Measurements from ENCODE around the gene ATG5.

ATG5 gene

DNA sequence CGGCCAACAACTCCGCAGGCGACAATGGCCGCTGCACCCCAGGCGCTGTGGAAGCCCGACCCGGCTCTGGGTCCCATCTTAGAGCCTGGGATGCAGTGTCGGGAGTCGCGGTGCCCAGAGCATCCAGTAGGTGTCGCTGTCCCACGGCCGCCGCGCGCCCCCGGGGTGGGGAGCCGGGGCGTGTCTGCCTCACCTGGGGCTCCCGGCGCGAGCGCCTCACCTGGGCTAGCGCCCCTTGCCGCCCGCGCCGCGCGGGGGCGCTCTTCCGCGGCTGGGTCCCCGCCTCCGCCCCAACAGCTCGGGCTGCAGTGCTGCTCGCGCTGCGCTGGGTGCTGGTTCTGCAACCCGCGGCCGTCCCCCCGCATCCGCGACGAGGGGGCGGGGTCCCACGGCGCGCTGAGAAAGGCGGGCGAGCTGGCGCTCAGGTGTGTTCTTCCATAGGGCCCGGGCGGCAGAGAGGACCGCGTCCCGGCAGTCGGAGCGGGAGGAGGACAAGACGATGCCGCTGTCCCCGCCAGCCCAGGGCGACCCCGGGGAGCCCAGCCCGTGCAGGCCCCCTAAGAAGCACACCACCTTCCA is 34.9 kb upstream of the ATG5 start, which contains the start of gene CRYBG1 (continued):
- TF ChIP-seq, protein P1, sequence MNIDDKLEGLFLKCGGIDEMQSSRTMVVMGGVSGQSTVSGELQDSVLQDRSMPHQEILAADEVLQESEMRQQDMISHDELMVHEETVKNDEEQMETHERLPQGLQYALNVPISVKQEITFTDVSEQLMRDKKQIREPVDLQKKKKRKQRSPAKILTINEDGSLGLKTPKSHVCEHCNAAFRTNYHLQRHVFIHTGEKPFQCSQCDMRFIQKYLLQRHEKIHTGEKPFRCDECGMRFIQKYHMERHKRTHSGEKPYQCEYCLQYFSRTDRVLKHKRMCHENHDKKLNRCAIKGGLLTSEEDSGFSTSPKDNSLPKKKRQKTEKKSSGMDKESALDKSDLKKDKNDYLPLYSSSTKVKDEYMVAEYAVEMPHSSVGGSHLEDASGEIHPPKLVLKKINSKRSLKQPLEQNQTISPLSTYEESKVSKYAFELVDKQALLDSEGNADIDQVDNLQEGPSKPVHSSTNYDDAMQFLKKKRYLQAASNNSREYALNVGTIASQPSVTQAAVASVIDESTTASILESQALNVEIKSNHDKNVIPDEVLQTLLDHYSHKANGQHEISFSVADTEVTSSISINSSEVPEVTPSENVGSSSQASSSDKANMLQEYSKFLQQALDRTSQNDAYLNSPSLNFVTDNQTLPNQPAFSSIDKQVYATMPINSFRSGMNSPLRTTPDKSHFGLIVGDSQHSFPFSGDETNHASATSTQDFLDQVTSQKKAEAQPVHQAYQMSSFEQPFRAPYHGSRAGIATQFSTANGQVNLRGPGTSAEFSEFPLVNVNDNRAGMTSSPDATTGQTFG (tag by site-specific recombination; IDR thresholded peaks at IDR 0.05; ENCODE audit: borderline replicate concordance): no peak
- no peak for TF ChIP-seq ZNF112 (tag by site-specific recombination; IDR thresholded peaks at IDR 0.05)
- TF ChIP-seq ZNF10 (tag by site-specific recombination; IDR thresholded peaks at IDR 0.05): no peak
- no peak for TF ChIP-seq ZNF785 (tag by site-specific recombination; IDR thresholded peaks at IDR 0.05)
- TF ChIP-seq, protein P2, sequence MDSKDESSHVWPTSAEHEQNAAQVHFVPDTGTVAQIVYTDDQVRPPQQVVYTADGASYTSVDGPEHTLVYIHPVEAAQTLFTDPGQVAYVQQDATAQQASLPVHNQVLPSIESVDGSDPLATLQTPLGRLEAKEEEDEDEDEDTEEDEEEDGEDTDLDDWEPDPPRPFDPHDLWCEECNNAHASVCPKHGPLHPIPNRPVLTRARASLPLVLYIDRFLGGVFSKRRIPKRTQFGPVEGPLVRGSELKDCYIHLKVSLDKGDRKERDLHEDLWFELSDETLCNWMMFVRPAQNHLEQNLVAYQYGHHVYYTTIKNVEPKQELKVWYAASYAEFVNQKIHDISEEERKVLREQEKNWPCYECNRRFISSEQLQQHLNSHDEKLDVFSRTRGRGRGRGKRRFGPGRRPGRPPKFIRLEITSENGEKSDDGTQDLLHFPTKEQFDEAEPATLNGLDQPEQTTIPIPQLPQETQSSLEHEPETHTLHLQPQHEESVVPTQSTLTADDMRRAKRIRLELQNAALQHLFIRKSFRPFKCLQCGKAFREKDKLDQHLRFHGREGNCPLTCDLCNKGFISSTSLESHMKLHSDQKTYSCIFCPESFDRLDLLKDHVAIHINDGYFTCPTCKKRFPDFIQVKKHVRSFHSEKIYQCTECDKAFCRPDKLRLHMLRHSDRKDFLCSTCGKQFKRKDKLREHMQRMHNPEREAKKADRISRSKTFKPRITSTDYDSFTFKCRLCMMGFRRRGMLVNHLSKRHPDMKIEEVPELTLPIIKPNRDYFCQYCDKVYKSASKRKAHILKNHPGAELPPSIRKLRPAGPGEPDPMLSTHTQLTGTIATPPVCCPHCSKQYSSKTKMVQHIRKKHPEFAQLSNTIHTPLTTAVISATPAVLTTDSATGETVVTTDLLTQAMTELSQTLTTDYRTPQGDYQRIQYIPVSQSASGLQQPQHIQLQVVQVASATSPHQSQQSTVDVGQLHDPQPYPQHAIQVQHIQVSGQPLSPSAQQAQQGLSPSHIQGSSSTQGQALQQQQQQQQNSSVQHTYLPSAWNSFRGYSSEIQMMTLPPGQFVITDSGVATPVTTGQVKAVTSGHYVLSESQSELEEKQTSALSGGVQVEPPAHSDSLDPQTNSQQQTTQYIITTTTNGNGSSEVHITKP (tag by site-specific recombination; IDR thresholded peaks at IDR 0.05): no peak
- TF ChIP-seq ZNF354C (tag by site-specific recombination; IDR thresholded peaks at IDR 0.05; ENCODE audit: borderline replicate concordance, low read depth): no peak
- TF ChIP-seq ZNF548 (tag by site-specific recombination; IDR thresholded peaks at IDR 0.05): no peak
- TF ChIP-seq ZNF555 (tag by site-specific recombination; conservative IDR thresholded peaks at IDR 0.05): no peak
- no peak for TF ChIP-seq ZNF585B (tag by site-specific recombination; IDR thresholded peaks at IDR 0.05)
- TF ChIP-seq ZNF433 (tag by site-specific recombination; IDR thresholded peaks at IDR 0.05; ENCODE audit: low read depth): no peak
- TF ChIP-seq, protein P3, sequence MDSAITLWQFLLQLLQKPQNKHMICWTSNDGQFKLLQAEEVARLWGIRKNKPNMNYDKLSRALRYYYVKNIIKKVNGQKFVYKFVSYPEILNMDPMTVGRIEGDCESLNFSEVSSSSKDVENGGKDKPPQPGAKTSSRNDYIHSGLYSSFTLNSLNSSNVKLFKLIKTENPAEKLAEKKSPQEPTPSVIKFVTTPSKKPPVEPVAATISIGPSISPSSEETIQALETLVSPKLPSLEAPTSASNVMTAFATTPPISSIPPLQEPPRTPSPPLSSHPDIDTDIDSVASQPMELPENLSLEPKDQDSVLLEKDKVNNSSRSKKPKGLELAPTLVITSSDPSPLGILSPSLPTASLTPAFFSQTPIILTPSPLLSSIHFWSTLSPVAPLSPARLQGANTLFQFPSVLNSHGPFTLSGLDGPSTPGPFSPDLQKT (IDR thresholded peaks at IDR 0.05; ENCODE audit: borderline replicate concordance, low read depth, low read length): no peak
- peak; percentile 36; the same call in 1 of the 2 replicates for TF ChIP-seq TRIM28 (IDR thresholded peaks at IDR 0.05; ENCODE audit: borderline replicate concordance, low read length)
- 0 out of 2 replicates have a peak, but pooled peaks have one; percentile 15 for TF ChIP-seq ZNF76 (tag by site-specific recombination; IDR thresholded peaks at IDR 0.05; ENCODE audit: borderline replicate concordance, low read depth)
- no peak for TF ChIP-seq EGR2 (tag by site-specific recombination; IDR thresholded peaks at IDR 0.05; ENCODE audit: low read depth)
- TF ChIP-seq, protein P4, sequence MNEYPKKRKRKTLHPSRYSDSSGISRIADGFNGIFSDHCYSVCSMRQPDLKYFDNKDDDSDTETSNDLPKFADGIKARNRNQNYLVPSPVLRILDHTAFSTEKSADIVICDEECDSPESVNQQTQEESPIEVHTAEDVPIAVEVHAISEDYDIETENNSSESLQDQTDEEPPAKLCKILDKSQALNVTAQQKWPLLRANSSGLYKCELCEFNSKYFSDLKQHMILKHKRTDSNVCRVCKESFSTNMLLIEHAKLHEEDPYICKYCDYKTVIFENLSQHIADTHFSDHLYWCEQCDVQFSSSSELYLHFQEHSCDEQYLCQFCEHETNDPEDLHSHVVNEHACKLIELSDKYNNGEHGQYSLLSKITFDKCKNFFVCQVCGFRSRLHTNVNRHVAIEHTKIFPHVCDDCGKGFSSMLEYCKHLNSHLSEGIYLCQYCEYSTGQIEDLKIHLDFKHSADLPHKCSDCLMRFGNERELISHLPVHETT (tag by site-specific recombination; IDR thresholded peaks at IDR 0.05): no peak
- 0 out of 2 replicates have a peak, but pooled peaks have one; percentile 19 for TF ChIP-seq ZNF2 (tag by site-specific recombination; IDR thresholded peaks at IDR 0.05)
- TF ChIP-seq, protein P5, sequence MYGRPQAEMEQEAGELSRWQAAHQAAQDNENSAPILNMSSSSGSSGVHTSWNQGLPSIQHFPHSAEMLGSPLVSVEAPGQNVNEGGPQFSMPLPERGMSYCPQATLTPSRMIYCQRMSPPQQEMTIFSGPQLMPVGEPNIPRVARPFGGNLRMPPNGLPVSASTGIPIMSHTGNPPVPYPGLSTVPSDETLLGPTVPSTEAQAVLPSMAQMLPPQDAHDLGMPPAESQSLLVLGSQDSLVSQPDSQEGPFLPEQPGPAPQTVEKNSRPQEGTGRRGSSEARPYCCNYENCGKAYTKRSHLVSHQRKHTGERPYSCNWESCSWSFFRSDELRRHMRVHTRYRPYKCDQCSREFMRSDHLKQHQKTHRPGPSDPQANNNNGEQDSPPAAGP (tag by site-specific recombination; IDR thresholded peaks at IDR 0.05): peak; percentile 72; the same call in 1 of the 2 replicates
- TF ChIP-seq ZNF302 (tag by site-specific recombination; IDR thresholded peaks at IDR 0.05; ENCODE audit: low read depth): no peak
- TF ChIP-seq ZNF157 (tag by site-specific recombination; IDR thresholded peaks at IDR 0.05): no peak
- TF ChIP-seq GFI1B (tag by site-specific recombination; IDR thresholded peaks at IDR 0.05): no peak
- no peak for TF ChIP-seq ZNF146 (tag by site-specific recombination; IDR thresholded peaks at IDR 0.05)
- TF ChIP-seq ZNF501 (tag by site-specific recombination; IDR thresholded peaks at IDR 0.05): no peak
- TF ChIP-seq ZNF324 (tag by site-specific recombination; IDR thresholded peaks at IDR 0.05): no peak
- TF ChIP-seq BCL11A (tag by site-specific recombination; IDR thresholded peaks at IDR 0.05; ENCODE audit: low read depth): no peak
- TF ChIP-seq, protein P6, sequence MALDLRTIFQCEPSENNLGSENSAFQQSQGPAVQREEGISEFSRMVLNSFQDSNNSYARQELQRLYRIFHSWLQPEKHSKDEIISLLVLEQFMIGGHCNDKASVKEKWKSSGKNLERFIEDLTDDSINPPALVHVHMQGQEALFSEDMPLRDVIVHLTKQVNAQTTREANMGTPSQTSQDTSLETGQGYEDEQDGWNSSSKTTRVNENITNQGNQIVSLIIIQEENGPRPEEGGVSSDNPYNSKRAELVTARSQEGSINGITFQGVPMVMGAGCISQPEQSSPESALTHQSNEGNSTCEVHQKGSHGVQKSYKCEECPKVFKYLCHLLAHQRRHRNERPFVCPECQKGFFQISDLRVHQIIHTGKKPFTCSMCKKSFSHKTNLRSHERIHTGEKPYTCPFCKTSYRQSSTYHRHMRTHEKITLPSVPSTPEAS (tag by site-specific recombination; IDR thresholded peaks at IDR 0.05): no peak
- TF ChIP-seq YY2 (tag by site-specific recombination; IDR thresholded peaks at IDR 0.05): peak; percentile 80
- TF ChIP-seq ZNF335 (tag by site-specific recombination; conservative IDR thresholded peaks at IDR 0.05): no peak; the same call in 1 of the 2 replicates
- TF ChIP-seq ZBTB21 (tag by site-specific recombination; IDR thresholded peaks at IDR 0.05): no peak
- TF ChIP-seq, protein P7, sequence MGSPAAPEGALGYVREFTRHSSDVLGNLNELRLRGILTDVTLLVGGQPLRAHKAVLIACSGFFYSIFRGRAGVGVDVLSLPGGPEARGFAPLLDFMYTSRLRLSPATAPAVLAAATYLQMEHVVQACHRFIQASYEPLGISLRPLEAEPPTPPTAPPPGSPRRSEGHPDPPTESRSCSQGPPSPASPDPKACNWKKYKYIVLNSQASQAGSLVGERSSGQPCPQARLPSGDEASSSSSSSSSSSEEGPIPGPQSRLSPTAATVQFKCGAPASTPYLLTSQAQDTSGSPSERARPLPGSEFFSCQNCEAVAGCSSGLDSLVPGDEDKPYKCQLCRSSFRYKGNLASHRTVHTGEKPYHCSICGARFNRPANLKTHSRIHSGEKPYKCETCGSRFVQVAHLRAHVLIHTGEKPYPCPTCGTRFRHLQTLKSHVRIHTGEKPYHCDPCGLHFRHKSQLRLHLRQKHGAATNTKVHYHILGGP (tag by site-specific recombination; IDR thresholded peaks at IDR 0.05): no peak

Data from HEK293 (cell line).